Endothelial cell of umbilical vein (primary cell): ENCODE measurements around the gene YTHDC2. TPM values are rescaled to one million over a fixed set of nuclear protein-coding genes. Genes with fewer than 3 reads are reported as not detected.

Experiments used
- BruUV-seq: library from RNA; stranded (reverse); fragments of 400-500 nt; replicated peaks from 2 replicates; lab custom pipeline; 2021; lab: Mats Ljungman, UMichigan
- CTCF ChIA-PET: fragments of 300-600, 350-600 bp; sonication (Branson Sonifier 250); formaldehyde crosslinking; loops from one replicate; lab custom pipeline; 2021; ENCODE audit warnings: antibody characterized with exemption, inconsistent platforms; lab: Charles Lee
- POLR2A ChIA-PET: fragments of 300-600, 350-600 bp; sonication (Branson Sonifier 250); formaldehyde crosslinking; loops from one replicate; lab custom pipeline; 2021; ENCODE audit warnings: antibody characterized with exemption, inconsistent platforms; lab: Charles Lee
- DNase-seq: peaks from one replicate; pipeline ENCODE4 v3.0.0-alpha.2; 2011; ENCODE audit warnings: low read depth, low spot score
- FAIRE-seq: peaks from 2 replicates; lab custom pipeline; 2011; peaks lifted over from hg19 to GRCh38; lab: Jason Lieb, UNC
- H2AFZ ChIP-seq: 2 replicates; pipeline ENCODE4 v1.6.0; 2012; ENCODE audit warnings: low read depth, low read length, control low read depth, inconsistent platforms
- H3K27ac ChIP-seq: 2 replicates; pipeline ENCODE4 v1.5.1; 2011; ENCODE audit warnings: low read depth, mild to moderate bottlenecking, control low read depth, low read length, moderate library complexity; ENCODE audit not compliant: insufficient read depth
- H3K27me3 ChIP-seq, 2 experiments: 2 replicates each; pipeline versions ENCODE4 v1.6.0 to v1.6.1; 2011; ENCODE audit warnings: low read length in 2 of 2, mixed read lengths in 1 of 2; ENCODE audit not compliant: control insufficient read depth in 2 of 2, insufficient read depth in 2 of 2
- H3K36me3 ChIP-seq, 2 experiments: 2 replicates in 1 of 2; 3 replicates in 1 of 2; pipeline ENCODE4 v1.5.1; 2011; ENCODE audit warnings: low read length in 2 of 2, mild to moderate bottlenecking in 1 of 2, moderate library complexity in 1 of 2; ENCODE audit not compliant: control insufficient read depth in 2 of 2, insufficient read depth in 2 of 2; ENCODE audit errors: extremely low read depth in 1 of 2
- H3K4me1 ChIP-seq: 3 replicates; pipeline ENCODE4 v1.5.1; 2011; ENCODE audit warnings: mild to moderate bottlenecking, low read length; ENCODE audit not compliant: control insufficient read depth, insufficient read depth; ENCODE audit errors: extremely low read depth
- H3K4me2 ChIP-seq: 2 replicates; pipeline ENCODE4 v1.6.1; 2011; ENCODE audit warnings: low read length, control low read depth, mixed read lengths; ENCODE audit not compliant: insufficient read depth
- H3K4me3 ChIP-seq, 3 experiments: fragments of 200-600 bp in 1 of 3; sonication (generic), shearing (Covaris generic) in 1 of 3; replicated peaks in 1 of 3; 2 replicates each; pipeline ENCODE4 v1.5.1; 2011 to 2016; ENCODE audit warnings: control low read depth in 3 of 3, low read length in 3 of 3, mild to moderate bottlenecking in 2 of 3, inconsistent platforms in 1 of 3, low read depth in 1 of 3, moderate library complexity in 1 of 3; ENCODE audit not compliant: insufficient read depth in 1 of 3
- H3K79me2 ChIP-seq: 2 replicates; pipeline ENCODE4 v1.6.0; 2012; ENCODE audit warnings: low read length, inconsistent platforms; ENCODE audit not compliant: control insufficient read depth, insufficient read depth
- H3K9ac ChIP-seq: replicated peaks from 2 replicates; pipeline ENCODE3; 2011; ENCODE audit warnings: low read length, control low read depth; ENCODE audit not compliant: insufficient read depth; ENCODE audit errors: extremely low read depth
- H3K9me1 ChIP-seq: replicated peaks from 3 replicates; pipeline ENCODE4 v1.6.0; 2011; ENCODE audit warnings: mild to moderate bottlenecking, low read length; ENCODE audit not compliant: control insufficient read depth, insufficient read depth; ENCODE audit errors: extremely low read depth
- H3K9me3 ChIP-seq: replicated peaks from 2 replicates; pipeline ENCODE4 v1.5.1; 2012; ENCODE audit warnings: low read length, inconsistent platforms; ENCODE audit not compliant: control insufficient read depth, insufficient read depth
- H4K20me1 ChIP-seq: replicated peaks from 2 replicates; pipeline ENCODE3; 2011; ENCODE audit warnings: mild to moderate bottlenecking, low read length; ENCODE audit not compliant: control insufficient read depth, insufficient read depth; ENCODE audit errors: extremely low read depth
- EZH2 ChIP-seq: IDR thresholded peaks from 2 replicates; pipeline ENCODE4 v1.6.1; 2012; ENCODE audit warnings: borderline replicate concordance, low read depth, mild to moderate bottlenecking, moderate library complexity, low read length, inconsistent platforms; ENCODE audit not compliant: severe bottlenecking
- FOS ChIP-seq: IDR thresholded peaks from 2 replicates; pipeline ENCODE4 v1.6.1; 2011; ENCODE audit warnings: mild to moderate bottlenecking, low read length, moderate library complexity, borderline replicate concordance; ENCODE audit not compliant: insufficient read depth
- GATA2 ChIP-seq: IDR thresholded peaks from 2 replicates; pipeline ENCODE4 v1.7.0; 2011; ENCODE audit warnings: low read depth, mild to moderate bottlenecking, moderate library complexity, mixed read lengths, low read length; ENCODE audit not compliant: insufficient read length, insufficient read depth
- JUN ChIP-seq: IDR thresholded peaks from 2 replicates; pipeline ENCODE4 v1.6.1; 2011; ENCODE audit warnings: borderline replicate concordance, low read depth; ENCODE audit not compliant: insufficient read length, insufficient read depth
- MAX ChIP-seq: IDR thresholded peaks from 2 replicates; pipeline ENCODE4 v1.6.1; 2011; ENCODE audit not compliant: insufficient read depth, insufficient read length
- MYC ChIP-seq: IDR thresholded peaks from one replicate; pipeline ENCODE4 v1.6.1; 2011; ENCODE audit warnings: mild to moderate bottlenecking, low read depth, low read length
- POLR2A ChIP-seq: IDR thresholded peaks from 2 replicates; pipeline ENCODE4 v1.6.1; 2012; ENCODE audit warnings: low read depth, mild to moderate bottlenecking, control low read depth, low read length
- POLR2AphosphoS5 ChIP-seq: IDR thresholded peaks from 2 replicates; pipeline ENCODE4 v1.6.1; 2012; ENCODE audit warnings: low read depth, mild to moderate bottlenecking, control low read depth, low read length, moderate library complexity; ENCODE audit not compliant: insufficient read depth
- dilution Hi-C: fragments of 300-500 bp; cut with MboI; formaldehyde crosslinking; loops from one replicate; pipeline ENCODE4 v1.15.0; 2019; ENCODE audit warnings: low sequenced_read_pairs; ENCODE audit not compliant: extremely low pct_ligation_motif_present
- intact Hi-C: fragments of 100-400 bp; cut with micrococcal nuclease; formaldehyde crosslinking; loops from one replicate; pipeline ENCODE4 v1.10.0; 2022
- polyA plus RNA-seq, 4 experiments: library from polyadenylated mRNA; depleted of rRNA in 3 of 4; stranded (reverse) in 3 of 4; unstranded in 1 of 4; fragments of >200 nt; gene quantifications; 2 replicates each; pipeline versions ENCODE4 v1.2.1 to v1.2.3, GENCODE V29; 2011 to 2012; ENCODE audit warnings: missing spikeins in 1 of 4
- total RNA-seq: library from RNA; stranded (reverse); gene quantifications from 2 replicates; pipeline ENCODE4 v1.2.3, GENCODE V29; 2021
- TF ChIP-seq, protein P1 (sequence below), 2 donors: IDR thresholded peaks; 1 replicate in 1 of 2; 2 replicates in 1 of 2; pipeline ENCODE4 v1.5.1; 2011; ENCODE audit warnings: low read length in 2 of 2, mild to moderate bottlenecking in 2 of 2, moderate library complexity in 2 of 2, control low read depth in 1 of 2, inconsistent platforms in 1 of 2, low read depth in 1 of 2; ENCODE audit not compliant: insufficient read depth in 1 of 2; ENCODE audit errors: extremely low read depth in 1 of 2

Gene YTHDC2
- total and polyA plus RNA-seq, 2 donors (not counting 3 experiments of a cell fraction or from before 2014, with no cell fraction given), result 7.6 to 40.7 TPM

- H3K4me3 ChIP-seq, result peak overlapping the region; percentile 10 to 69 (median 47)
- peaks cover 22 to 31% of the 10 kb centered on the region in 2 experiments for H3K27me3 ChIP-seq
- CTCF ChIA-PET, result interaction anchor here (1.3 to 3.1 kb wide), 5 partner anchors 16 to 125 kb away, joined by 4 to 13 read pairs (median 6); partner anchors contain the start of gene YTHDC2
- POLR2A ChIA-PET, result no interaction called here
- peak overlapping the region; percentile 85 for H2AFZ ChIP-seq
- H4K20me1 ChIP-seq, result peaks cover 3% of the 10 kb centered on the region
- no peak overlapping the region for H3K9ac ChIP-seq
- dilution Hi-C loops, result no loop called here
- no peaks in the 10 kb centered on the region for H3K79me2 ChIP-seq
- H3K27ac ChIP-seq, result no peak overlapping the region
- H3K9me3 ChIP-seq, result peaks cover 5% of the 10 kb centered on the region
- intact Hi-C loops, result no loop called here
- BruUV-seq, result no TSS peak
- no peaks in the 10 kb centered on the region for H3K9me1 ChIP-seq
- H3K36me3 ChIP-seq, result no peaks in the 10 kb centered on the region
- TF ChIP-seq GATA2, result no peak
- no peak for TF ChIP-seq FOS
- TF ChIP-seq JUN, result no peak
- TF ChIP-seq, protein P1, sequence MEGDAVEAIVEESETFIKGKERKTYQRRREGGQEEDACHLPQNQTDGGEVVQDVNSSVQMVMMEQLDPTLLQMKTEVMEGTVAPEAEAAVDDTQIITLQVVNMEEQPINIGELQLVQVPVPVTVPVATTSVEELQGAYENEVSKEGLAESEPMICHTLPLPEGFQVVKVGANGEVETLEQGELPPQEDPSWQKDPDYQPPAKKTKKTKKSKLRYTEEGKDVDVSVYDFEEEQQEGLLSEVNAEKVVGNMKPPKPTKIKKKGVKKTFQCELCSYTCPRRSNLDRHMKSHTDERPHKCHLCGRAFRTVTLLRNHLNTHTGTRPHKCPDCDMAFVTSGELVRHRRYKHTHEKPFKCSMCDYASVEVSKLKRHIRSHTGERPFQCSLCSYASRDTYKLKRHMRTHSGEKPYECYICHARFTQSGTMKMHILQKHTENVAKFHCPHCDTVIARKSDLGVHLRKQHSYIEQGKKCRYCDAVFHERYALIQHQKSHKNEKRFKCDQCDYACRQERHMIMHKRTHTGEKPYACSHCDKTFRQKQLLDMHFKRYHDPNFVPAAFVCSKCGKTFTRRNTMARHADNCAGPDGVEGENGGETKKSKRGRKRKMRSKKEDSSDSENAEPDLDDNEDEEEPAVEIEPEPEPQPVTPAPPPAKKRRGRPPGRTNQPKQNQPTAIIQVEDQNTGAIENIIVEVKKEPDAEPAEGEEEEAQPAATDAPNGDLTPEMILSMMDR (IDR thresholded peaks at IDR 0.05; ENCODE audit: extremely low read depth in 1 of 2, insufficient read depth in 1 of 2, low read depth in 1 of 2, low read length in 2 of 2), result no peak
- TF ChIP-seq EZH2, result no peak
- TF ChIP-seq MYC, result no peak
- TF ChIP-seq MAX, result no peak
- TF ChIP-seq POLR2A, result no peak
- TF ChIP-seq POLR2AphosphoS5, result no peak
- peaks cover 18% of the 10 kb centered on the region for H3K4me1 ChIP-seq
- peak overlapping the region; percentile 70 for H3K4me2 ChIP-seq
- no peak for FAIRE-seq
- peak; percentile 36 for DNase-seq
Observed at GRCh38 chr5:113487416-113487780, 26.1 kb upstream of the YTHDC2 start.
